T follicular helper cell (primary cell): Measurements from ENCODE around the gene KCNQ2.

Experiments
- DNase-seq: peaks from one replicate; pipeline ENCODE4 v3.0.0-alpha.2; 2020; ENCODE audit warnings: low read depth

Gene KCNQ2

DNA sequence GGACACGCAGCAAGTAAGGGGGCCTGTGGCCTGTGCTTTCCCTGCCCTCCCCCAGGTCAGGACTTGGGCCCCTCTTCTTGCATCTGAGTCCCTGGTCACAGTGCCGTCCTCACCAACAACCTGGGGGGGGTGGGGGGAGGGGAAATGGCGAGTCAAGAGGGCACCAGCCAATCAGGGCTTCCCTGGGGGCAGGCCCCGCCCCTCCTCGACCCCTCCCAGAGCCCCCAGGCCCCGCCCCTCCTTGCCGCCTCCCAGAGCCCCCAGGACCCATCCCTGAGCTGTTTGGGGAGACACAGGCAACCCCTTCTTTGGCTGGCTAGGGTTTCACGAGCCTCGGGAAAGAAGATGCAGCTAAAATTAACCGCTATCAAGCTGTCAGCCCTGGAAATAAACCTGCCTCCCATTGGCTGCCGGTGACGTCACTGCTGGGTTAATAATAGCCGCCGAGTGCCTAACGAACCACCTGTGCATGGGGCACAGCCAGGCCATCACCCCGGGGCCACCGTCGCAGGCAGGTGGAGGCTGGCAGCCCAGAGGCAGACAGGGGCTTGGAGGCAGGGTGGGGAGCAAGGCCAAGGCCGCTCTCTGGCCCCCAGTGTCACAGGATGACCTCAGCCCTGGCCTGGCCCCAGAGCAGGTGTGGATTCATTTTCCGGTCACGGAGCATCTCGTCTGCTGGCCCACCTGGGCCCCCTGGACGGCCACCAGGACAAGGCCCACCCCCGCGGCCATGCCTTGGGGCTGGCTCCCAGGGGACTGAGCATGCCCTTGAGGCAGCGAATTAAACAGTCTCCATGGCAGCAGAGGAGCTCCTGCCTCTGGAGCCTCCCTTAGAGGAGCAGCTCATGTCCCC lies 29.6 kb upstream of the KCNQ2 start:
- no peak for DNase-seq

DNA sequence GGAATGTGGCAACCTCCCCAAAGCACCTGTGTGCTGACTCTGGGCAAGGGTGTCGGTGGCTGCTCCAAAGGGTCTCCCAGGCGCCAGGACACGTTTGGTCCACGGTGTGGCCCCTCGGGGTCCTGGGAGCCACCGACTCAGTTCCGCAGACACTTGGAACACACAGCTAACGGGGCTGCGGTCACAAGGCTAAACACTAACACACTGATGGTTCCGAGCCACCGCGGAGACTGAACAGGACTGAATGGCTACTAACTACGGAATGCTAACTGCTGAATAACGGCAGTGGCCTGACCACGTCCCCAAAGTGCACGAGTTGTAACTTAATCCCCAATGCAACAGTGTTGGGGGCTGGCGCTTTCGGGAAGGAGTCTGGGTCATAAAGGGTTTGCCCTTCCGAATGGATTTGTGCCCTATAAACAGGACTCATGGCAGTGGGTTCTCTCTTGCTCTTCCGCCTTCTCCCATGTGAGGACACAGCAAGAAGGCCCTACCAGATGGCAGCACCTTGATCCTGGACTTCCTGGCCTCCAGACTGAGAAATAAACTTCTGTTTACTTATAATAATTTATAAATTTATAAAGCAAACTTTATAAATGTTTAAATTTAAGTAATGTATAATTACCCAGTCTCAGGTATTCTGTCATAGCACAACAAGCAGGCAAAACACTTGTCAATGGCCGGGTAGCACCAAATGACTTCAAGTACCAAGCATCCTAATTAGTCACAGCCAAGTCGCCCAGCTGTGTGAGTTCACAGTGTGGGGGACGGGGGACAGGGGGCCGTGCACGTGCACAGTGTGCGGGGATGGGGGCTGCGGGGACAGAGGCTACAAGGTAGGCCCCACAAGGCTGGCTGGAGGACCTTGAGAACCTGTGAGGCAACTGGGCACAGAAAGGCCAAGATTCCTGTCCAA lies 28.7 kb upstream of the KCNQ2 start:
- no peak for DNase-seq

DNA sequence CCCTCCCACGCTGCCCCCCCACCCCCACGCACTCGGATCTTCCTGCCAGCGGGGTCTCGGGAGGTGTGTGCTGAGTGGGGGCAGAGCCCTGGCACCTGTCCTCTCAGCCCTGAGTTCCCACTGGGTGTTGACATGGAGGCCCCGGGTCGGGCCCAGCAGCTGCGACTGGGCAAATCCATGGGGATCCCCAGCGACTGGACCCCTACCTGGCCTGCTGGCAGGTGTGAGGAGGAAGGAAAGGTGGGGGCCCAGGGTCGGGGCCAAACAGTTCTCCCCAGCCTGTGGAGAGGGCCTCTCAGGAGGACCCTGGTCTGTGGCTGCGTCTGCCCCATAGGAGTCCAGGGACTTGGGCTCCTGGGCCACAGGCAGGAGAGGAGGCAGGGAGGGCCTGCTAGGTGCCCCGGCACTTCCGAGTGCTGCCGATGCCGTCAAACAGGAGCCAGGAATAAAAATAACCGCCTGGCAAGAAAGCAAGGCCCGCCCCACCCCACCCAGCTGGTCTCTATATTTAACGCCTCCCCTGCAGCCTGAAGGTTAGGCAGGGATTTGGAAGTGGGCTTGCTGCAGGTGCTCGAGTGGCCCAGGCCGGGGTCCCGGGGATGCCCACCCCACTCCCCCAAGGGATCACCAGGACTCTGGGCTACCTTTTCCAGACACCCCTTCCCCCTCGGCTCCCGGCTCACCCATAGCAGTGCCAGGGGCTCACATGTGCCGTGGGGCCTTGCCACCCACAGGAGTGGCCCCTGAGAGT lies 27.9 kb upstream of the KCNQ2 start:
- DNase-seq = no peak

DNA sequence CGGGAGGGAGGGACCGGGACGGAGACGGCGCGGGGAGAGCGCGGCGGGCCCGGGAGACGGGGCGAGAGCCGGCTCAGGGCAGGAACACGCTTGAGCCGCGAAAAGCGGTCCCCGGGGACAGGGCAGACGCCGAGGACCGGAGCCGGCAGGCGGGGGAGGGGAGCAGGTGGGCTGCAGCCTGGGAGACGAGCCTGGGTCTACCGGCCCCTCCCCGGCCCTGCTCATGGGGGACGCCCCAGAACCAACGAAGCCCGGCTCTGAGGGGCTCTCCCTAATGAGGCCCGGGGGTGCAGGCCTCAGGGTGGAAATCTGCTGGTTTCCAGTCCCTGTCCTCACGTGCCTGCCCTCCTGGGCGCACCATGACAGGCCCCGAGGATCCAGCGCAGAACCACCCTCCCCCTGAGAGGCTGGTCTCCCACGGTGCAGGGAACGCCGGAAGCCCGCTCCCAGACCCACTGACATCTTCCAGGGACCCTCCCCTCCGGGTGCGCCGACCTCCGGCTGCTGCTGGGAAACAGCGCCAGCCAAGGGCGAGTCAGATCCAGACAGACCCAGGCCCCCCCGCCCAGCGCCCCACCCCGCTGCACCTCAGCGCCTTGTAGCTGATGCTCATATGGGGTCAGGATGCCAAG lies 27.0 kb upstream of the KCNQ2 start:
- no peak for DNase-seq

DNA sequence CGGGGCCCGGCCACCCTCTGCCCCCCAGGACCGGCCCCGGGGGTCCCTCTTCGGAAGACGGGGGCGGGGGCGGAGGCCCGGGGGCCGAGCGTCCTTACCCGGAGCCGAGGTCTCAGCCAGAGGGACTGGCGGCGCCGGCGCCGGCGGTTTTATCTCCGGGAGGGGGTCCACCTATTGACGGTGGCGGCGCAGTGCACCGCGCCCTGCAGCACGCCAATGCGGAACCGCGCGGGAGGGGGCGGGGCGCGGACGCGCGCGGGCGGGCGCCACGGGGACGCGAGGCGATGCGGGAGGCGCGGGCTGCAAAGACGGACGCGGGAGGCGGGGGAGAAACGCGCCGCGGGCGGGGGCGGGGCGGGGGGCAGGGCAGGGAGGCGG lies 26.5 kb upstream of the KCNQ2 start, which contains the start of gene EEF1A2:
EEF1A2 (minus strand) TSS at position 124 of the 378 bp plus-strand sequence. CDS start 1,320 bp downstream, outside the sequence.
- DNase-seq = peak; percentile 45

DNA sequence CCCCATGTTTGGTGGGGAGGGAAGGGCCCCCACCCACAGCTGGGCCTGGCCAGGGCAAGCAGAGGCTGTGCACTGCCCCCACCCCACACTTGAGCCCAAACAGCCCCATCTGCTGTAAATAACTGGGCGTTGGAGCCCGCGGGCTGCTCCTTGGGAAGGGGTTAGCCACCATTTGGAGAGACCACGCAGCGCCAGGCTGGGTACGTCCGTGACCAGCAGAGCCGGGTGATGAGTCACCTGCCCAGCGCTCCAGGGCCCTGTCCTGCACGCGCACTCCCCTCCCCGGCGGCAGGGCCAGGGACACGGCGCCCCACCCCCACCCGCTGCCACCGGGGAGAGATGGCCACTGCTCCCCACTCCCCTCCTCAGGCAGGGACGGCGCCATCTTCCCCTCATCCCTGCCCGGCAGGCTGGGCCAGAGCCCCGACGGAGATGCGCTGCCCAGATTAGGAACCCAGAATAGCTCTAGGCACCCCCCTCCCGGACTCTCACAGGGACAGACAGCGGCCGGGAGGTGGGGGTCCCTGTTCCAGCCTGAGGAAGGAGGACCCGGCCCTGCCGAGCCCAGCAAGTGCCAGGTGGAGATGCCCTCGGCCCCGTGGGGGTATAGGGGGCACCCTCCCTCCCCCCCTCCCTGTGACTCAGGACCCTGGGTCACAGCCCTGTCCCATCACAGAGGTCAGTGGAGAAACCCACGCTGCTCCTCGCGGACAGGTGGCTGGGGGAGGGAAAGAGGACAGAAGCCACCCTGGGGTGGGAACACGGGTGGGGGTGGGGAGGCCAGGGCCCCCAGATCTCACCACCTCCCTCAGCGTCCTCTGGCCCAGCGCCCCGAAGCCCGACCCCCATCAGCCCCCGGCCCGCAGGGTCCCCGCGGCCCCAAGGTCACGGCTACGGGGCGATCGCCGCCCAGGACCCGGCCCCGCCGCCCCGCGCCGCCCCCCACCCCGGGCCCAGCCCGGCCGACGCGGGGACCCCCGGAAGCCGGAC lies 25.8 kb upstream of the KCNQ2 start:
- DNase-seq = no peak

DNA sequence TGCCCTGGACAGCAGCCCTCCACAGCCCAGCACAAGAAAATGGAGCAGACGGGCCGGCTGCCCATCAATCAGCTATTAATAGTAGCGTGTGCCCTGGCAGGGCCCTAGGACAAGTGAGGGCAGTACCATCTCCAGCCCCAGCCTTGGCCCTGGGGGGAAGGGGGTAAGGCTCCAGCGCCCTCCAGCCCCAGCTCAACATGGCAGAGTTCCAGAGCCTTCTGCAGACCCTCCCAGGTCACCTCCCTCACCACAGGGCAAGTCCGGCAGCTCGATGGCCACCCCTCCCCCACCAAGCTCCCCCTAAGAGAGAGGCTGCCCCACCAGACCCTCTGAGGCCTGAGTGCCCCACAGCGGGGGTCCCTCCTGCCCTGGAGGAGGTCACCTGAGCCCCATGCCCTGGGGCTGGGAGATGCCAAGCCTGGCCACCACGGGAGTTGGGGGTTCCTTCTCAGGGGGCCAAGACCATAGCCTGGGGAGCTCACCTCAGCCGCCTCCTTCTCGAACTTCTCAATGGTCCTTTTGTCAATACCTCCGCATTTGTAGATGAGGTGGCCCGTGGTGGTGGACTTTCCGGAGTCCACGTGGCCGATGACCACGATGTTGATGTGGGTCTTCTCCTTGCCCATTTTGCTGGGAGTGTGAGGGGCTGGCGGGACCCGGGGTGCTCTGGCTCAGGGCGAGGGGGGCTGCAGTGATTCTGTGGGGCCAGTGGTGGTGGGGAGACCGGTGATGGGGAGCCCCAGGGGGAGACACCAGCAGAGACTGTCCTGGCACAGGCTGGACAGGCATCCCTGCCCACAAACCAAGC lies 24.9 kb upstream of the KCNQ2 start:
- DNase-seq = no peak

DNA sequence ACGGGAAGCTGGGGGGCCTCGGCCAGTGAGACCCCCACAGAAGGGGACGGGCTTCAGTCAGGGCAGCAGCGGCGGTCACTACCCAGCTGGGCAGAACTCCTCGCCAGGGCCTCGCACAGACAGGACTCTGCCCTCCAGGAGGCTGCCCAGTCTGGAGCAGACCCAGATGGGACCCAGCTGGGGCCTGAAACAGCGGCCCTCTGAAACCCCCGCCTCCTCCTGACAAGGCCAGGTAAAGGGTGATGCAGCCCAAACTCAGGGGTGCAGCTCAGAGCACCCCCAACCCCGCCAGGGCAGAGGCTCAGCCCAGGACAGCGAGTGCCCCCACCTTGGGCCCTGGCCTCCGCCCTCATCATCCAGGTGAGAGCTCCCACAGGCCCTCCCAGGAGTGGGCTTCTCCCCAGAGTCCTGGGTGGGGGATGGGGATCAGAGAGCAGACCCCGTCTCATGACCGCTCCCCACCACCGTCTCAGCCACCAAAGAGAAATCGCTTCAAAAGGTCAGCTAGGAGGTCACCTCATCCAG lies 24.2 kb upstream of the KCNQ2 start:
- no peak for DNase-seq

DNA sequence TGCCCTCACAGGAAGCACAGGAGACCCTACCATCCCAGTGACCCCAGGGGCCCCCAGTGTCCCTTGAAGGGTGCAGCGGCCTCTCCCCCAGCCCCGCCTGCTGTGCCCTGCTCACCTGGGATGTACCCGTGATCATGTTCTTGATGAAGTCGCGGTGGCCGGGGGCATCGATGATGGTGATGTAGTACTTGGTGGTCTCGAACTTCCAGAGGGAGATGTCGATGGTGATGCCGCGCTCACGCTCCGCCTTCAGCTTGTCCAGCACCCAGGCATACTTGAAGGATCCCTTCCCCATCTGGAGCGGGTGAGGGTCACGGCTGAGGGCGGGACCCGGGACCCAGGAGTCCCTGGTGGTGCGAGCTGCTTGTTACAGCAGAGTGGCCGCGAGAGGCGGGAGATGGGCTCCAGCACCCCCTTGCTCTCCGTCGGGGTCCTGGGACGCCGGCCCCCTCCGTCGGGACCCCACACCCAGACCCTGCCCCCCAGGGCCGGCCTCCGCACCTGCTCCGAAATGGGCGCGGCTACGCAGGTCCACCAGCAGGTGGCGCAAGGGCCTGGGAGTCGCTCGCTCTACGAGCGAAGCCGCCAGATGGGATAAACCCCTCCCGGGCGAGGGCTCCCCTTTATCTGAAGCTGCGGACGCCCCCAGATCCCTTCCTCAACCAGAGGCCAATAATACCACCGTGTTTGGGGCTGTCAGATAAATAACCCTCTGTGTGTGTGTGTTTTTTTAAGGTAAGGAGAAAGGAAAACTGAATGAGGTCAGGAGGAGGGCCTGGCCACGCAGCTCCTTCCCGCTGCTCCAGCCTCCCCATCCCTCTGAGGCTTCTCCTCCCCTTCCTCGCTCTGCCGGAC lies 23.5 kb upstream of the KCNQ2 start:
- peak; percentile 69 for DNase-seq

DNA sequence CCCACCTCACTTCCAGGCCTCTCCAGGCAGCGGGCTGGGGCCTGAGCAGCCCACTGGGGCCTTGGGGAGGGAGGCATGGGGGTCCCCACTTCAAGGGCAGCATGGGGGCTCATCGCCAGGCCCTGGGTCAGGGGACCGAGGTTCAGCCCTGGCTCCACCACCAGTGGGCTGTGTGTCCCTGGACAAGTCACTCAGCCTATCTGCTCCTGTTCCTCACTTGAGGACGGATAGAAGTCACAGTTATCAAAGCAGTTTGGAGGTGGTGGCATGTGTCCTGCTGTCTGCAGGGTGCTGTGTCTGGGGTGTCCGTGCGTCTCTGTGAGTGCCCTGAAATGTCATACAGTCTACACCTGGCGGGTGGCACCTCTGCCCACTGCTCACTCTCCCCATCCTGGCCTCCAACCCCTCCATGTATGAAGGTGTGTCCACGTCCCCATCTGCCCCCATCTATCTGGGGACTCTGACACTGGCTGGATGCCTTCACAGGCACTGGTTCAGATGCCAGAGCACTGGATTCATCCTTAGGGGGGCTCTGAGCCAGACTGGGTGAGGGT lies 22.8 kb upstream of the KCNQ2 start:
- no peak for DNase-seq

DNA sequence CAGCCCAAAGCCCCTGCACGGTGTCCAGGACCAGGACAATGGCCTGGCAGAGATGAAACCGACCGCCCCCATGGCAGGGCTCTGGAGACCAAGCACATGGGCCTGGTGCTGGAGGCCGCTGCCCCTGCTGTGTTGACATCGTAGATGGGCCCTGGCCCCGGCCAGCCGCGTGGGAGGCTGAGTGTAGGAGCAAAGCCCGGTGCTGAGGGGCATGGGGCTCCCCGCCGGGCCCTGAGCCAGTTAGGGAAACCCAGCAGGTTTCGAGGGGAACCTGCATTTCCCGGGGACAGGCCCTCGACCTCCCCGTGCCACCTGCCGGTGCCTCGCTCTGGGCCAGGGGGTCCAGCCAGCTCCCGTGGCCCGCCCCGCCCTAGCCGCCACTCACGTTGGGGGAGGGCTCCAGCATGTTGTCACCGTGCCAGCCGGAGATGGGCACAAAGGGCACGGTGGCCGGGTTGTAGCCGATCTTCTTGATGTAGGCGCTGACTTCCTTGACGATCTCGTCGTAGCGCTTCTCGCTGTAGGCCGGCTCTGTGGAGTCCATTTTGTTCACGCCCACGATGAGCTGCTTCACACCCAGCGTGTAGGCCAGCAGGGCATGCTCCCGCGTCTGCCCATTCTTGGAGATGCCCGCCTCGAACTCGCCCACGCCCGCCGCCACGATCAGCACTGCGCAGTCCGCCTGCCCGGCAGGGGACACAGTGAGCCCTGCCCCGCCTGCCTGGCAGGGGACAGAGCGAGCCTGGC lies 22.1 kb upstream of the KCNQ2 start:
- no peak for DNase-seq

DNA sequence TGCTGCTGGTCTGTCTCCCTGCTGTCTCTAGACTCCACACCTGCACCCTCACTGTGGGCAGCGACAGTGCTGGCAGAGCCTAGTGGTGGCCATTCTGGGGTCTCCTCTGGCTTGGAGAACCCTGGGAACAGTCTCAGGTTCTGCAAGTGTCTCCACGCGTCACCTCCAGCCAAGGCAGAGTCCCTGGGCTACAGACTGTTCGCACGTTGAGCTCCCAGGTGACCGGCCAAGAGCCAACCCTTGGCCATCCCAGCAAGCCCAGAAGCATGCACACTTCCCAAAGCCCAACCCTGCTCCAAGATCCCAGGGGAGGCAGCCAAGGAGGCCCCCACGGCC lies 21.6 kb upstream of the KCNQ2 start:
- DNase-seq = no peak

DNA sequence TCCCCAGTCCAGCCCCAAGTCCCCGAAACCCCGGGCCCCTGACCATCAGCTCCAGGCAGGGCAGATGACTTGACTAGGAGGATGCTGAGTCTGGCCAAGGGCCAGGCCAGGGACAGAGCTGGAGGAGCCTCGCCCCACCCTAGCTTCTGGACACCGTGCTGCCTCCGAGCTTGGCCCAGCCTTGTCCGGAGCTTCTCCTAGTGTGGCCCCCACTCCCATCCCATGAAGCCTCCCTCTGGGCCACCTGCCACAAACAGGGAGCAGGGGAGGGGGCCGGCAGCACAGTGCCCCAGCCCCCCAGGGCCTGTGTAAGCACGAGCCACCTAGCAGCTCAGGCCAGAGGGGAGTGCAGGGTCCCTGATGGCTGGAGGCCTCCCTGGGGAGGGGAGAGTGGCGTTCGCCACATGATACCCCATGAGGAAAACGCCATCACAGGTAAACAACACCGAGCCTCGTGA lies 21.1 kb upstream of the KCNQ2 start:
- no peak for DNase-seq

DNA sequence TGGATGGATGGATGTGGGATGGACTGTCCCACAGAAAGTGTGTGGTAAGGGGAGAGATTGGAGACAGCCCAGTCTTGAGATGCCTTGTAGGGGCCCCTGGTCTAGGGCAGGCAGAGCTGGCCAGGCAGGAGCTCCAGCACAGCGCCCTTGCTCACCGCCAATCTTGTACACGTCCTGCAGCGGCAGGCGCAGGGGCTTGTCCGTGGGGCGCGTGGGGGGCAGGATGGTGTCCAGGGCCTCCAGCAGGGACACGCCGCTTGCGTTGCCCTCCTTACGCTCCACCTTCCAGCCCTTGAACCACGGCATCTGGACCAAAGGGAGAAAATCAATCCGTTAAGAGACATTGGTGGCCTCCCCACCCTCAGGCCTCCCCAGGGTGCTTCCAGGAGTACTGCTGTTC lies 20.5 kb upstream of the KCNQ2 start:
- no peak for DNase-seq

DNA sequence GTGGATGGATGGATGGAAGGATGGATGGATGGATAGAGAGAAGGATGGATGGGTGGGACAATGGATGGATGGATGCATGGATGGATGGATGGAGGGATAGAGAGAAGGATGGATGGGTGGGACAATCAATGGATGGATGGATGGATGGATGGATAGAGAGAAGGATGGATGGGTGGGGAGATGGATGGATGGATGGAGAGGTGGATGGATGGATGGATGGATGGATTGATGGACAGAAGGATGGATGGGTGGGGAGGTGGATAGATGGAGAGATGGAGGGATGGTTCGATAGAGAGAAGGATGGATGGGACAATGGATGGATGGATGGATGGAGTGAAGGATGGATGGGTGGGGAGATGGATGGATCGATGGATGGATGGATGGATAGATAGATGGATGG lies 20.1 kb upstream of the KCNQ2 start:
- DNase-seq = no peak

DNA sequence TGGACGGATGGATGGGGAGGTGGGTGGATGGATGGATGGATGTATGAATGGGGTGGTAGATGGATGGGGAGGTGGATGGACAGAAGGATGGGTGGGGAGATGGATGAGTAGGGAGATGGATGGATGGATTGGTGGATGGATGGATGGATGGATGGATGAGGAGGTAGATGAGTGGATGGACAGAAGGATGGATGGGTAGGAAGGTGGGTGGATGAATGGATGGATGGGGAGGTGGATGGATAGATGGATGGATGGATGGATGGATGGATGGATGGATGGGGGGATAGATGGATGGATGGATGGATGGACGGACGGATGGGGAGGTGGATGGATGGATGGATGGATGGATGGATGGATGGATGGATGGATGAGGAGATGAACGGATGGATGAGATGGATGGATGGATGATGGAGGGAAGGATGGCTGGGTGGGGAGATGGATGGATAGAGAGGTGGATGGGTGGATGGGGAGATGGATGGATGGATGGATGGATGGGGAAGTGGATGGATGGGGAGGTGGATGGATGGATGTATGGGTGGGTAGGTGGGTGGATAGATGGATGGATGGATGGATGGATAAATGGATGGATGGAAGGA lies 19.3 kb upstream of the KCNQ2 start:
- DNase-seq = no peak

DNA sequence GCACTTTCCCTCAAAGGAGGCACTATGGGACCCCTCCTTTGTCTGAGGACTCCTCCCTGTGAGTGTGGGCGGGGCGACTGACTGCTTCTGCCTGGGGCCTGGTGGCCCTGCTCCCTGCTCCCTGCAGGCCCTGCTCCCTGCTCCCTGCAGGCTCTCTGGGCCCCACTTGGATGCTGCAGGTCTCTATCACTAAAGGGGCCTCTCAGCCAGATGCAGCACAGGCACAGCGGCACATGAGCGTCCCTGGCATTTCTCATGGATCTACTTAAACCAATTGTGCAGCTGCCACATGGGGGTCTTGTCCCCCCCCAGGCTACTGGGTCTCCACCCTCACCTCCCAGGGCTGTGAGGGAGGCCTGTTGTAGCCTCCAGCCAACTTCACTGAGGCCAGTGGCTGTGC lies 18.6 kb upstream of the KCNQ2 start:
- no peak for DNase-seq
